ENCODE results near the gene OSTM1.

OSTM1 gene

GRCh38 chr6:108093781-108094300, 19.3 kb upstream of the OSTM1 start:
- TF ChIP-seq CTCF (IDR thresholded peaks at IDR 0.05), result no peak

GRCh38 chr6:108091288-108091687, 16.7 kb upstream of the OSTM1 start:
- TF ChIP-seq CTCF (IDR thresholded peaks at IDR 0.05), result no peak

GRCh38 chr6:108083349-108083748, 8.8 kb upstream of the OSTM1 start:
- TF ChIP-seq CTCF (IDR thresholded peaks at IDR 0.05), result no peak

GRCh38 chr6:108082539-108082938, 8.0 kb upstream of the OSTM1 start:
- no peak for TF ChIP-seq CTCF (IDR thresholded peaks at IDR 0.05)

- no peak for TF ChIP-seq CTCF (IDR thresholded peaks at IDR 0.05)
Measured at GRCh38 chr6:108080010-108080780, 5.7 kb upstream of the OSTM1 start.

- no peak for TF ChIP-seq CTCF (IDR thresholded peaks at IDR 0.05)
Measured at GRCh38 chr6:108078191-108078590, 3.6 kb upstream of the OSTM1 start.

- no peak for TF ChIP-seq CTCF (IDR thresholded peaks at IDR 0.05)
Measured at GRCh38 chr6:108074057-108074358, 533 bp downstream of the OSTM1 start.
